ENCODE data around the gene GNAL.

GNAL gene

GRCh38 chr18:11884396-11885030 lies 195.4 kb downstream of the GNAL start:
- TF ChIP-seq REST (IDR thresholded peaks at IDR 0.05; ENCODE audit: insufficient read depth in 1 of 2, low read depth in 2 of 2, low read length in 2 of 2), result no peak
- TF ChIP-seq POLR2AphosphoS5 (IDR thresholded peaks at IDR 0.05; ENCODE audit: low read depth, low read length), result no peak
- no peak for TF ChIP-seq SIN3A (IDR thresholded peaks at IDR 0.05; ENCODE audit: borderline replicate concordance, insufficient read depth, low read length)
- no peak for TF ChIP-seq TAF1 (IDR thresholded peaks at IDR 0.05; ENCODE audit: borderline replicate concordance, insufficient read depth, low read length)
- no peak for TF ChIP-seq FOXP2 (optimal IDR thresholded peaks at IDR 0.05; ENCODE audit: borderline replicate concordance, extremely low read depth, extremely low read length, insufficient read depth)

DNA sequence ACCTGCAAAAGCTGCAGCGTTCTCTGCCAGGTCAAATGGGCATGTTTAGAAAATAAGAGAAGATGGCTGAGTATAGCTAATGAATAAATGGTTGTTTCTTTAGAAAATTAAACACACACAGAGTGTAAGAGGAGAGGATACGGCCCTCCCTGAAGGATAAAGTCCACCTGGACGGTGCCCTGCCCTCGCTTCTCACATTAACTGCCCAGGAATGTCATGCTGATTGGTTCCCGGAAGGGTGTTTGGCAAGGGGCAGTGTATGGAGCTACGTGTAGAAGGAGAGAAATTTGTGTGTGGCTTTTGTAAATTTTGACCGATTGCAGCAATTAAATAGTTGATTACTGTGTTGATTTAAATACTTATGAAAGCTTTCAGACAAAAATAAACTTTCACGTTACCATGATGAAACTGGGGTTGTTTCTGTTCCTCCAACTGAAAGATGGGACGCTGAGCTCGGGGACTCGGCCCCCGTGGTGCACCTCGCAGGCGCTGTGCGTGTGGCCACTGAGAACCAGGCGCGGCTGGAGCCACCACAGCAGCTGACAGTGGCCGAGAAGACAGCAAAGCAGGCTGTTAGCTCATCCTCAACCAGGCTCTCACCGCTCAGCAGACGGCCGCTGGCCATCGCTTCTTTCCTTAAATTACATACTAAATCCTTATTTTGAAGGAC lies 196.3 kb downstream of the GNAL start:
- no peak for TF ChIP-seq REST (IDR thresholded peaks at IDR 0.05; ENCODE audit: insufficient read depth in 1 of 2, low read depth in 2 of 2, low read length in 2 of 2)
- no peak for TF ChIP-seq TAF1 (IDR thresholded peaks at IDR 0.05; ENCODE audit: borderline replicate concordance, insufficient read depth, low read length)
- TF ChIP-seq POLR2AphosphoS5 (IDR thresholded peaks at IDR 0.05; ENCODE audit: low read depth, low read length), result no peak
- TF ChIP-seq SIN3A (IDR thresholded peaks at IDR 0.05; ENCODE audit: borderline replicate concordance, insufficient read depth, low read length), result no peak
- TF ChIP-seq FOXP2 (optimal IDR thresholded peaks at IDR 0.05; ENCODE audit: borderline replicate concordance, extremely low read depth, extremely low read length, insufficient read depth), result no peak

GRCh38 chr18:11886577-11887110 lies 197.6 kb downstream of the GNAL start:
- TF ChIP-seq SIN3A (IDR thresholded peaks at IDR 0.05; ENCODE audit: borderline replicate concordance, insufficient read depth, low read length) (no peak), POLR2AphosphoS5 (IDR thresholded peaks at IDR 0.05; ENCODE audit: low read depth, low read length) (no peak), TAF1 (IDR thresholded peaks at IDR 0.05; ENCODE audit: borderline replicate concordance, insufficient read depth, low read length) (no peak), FOXP2 (optimal IDR thresholded peaks at IDR 0.05; ENCODE audit: borderline replicate concordance, extremely low read depth, extremely low read length, insufficient read depth) (no peak), REST (IDR thresholded peaks at IDR 0.05; ENCODE audit: insufficient read depth in 1 of 2, low read depth in 2 of 2, low read length in 2 of 2) (no peak)

- TF ChIP-seq POLR2AphosphoS5 (IDR thresholded peaks at IDR 0.05; ENCODE audit: low read depth, low read length), result no peak
Measured at GRCh38 chr18:11887328-11888128, 198.5 kb downstream of the GNAL start.

GRCh38 chr18:11888726-11889125 lies 199.7 kb downstream of the GNAL start:
- no peak for TF ChIP-seq TAF1 (IDR thresholded peaks at IDR 0.05; ENCODE audit: borderline replicate concordance, insufficient read depth, low read length)
- TF ChIP-seq POLR2AphosphoS5 (IDR thresholded peaks at IDR 0.05; ENCODE audit: low read depth, low read length), result no peak
- TF ChIP-seq FOXP2 (optimal IDR thresholded peaks at IDR 0.05; ENCODE audit: borderline replicate concordance, extremely low read depth, extremely low read length, insufficient read depth), result no peak
- no peak for TF ChIP-seq SIN3A (IDR thresholded peaks at IDR 0.05; ENCODE audit: borderline replicate concordance, insufficient read depth, low read length)
- TF ChIP-seq REST (IDR thresholded peaks at IDR 0.05; ENCODE audit: insufficient read depth in 1 of 2, low read depth in 2 of 2, low read length in 2 of 2), result no peak
